SK-MEL-5 (cell line): ENCODE data around the gene ABL1. TPM values are rescaled to one million over a fixed set of nuclear protein-coding genes. Genes with fewer than 3 reads are reported as not detected.

Experiments
- DNase-seq: peaks from one replicate; pipeline ENCODE4 v3.0.0-alpha.2; 2016; ENCODE audit warnings: low read depth, low spot score
- in situ Hi-C: cut with HindIII; loops from 2 replicates; pipeline ENCODE4 v1.10.0; 2016; ENCODE audit warnings: low sequenced_read_pairs, high pct_unique_total_duplicates, low pct_unique_long_range_greater_than_20kb
- total RNA-seq: library from RNA; depleted of rRNA; stranded (reverse); fragments of >200 nt; shearing (Covaris generic); gene quantifications from 2 replicates; pipeline ENCODE4 v1.2.3, GENCODE V29; 2014

Gene ABL1
- total RNA-seq, 1 experiment from 2014 or later = 20.3 TPM

- in situ Hi-C loops = no loop called here
- peak; percentile 60 for DNase-seq
Observed at GRCh38 chr9:130820135-130820738, 14.8 kb upstream of the ABL1 start.

DNA sequence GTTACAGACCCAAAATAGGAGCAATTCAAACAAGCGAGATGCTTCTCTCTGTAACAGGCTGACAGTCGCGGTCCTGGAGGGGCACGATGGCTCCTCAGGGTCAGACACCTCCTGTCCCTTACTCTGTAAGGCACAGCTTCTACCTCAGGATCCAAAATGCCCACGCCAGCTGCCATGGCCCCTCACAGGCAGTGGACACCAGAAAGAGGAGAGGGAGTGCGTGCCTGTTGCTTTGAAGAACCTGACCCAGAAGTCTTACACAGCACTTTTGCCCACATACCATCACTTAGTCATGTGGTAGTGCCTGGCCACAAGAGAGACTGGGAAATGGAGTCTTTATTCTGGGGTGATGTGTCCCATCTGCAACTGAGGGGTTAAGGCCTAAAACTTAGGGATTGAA, 11.6 kb upstream of the ABL1 start:
- DNase-seq = no peak
- in situ Hi-C loops = no loop called here

DNA sequence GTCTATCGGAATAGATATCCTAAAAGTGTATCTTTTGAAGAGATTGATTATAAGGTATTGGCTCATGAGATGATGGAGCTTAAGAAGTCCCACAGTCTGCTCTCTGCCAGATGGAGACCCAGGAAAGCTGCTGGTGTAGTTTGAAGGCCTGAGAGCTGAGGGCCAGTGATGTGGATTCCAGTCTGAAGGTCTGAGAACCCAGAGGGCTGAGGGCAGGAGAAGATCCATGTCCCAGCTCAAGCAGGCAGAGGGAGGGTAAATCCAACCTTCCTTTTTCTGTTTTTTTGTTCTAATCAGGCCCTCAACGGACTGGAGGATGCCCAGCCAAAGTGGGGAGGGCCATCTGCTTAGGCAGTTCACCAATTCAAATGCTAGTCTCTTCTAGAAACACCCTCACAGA, 11.0 kb upstream of the ABL1 start:
- no peak for DNase-seq

GRCh38 chr9:130824643-130825350, 10.3 kb upstream of the ABL1 start:
- DNase-seq = peak; percentile 53
- in situ Hi-C loops = no loop called here

More for the DNA sequence above, 11.0 kb upstream of the ABL1 start:
- in situ Hi-C loops = no loop called here

GRCh38 chr9:130825351-130825651, 9.8 kb upstream of the ABL1 start:
- in situ Hi-C loops = no loop called here
- DNase-seq = no peak

- in situ Hi-C loops = no loop called here
- no peak for DNase-seq
Observed at GRCh38 chr9:130825809-130826208, 9.2 kb upstream of the ABL1 start.

DNA sequence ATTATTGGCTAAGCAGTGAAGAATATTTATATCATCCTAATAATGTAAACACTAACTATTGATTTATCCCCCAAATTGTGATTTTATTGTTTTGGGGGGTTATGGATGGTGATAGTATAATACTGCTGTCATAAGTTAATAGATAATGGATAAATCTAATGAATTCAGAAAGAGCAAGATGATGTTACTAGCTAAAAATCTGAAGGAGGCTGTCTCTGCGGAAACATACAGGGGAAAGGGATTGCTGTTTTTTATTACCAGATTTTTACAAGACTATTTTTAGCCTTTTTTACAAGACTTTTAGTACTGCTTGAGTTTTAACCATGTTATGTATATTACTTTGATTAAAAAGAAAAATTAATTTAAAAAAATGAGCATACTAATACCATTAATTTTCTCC, 5.3 kb upstream of the ABL1 start:
- in situ Hi-C loops = no loop called here
- DNase-seq = no peak

GRCh38 chr9:130830231-130830760, 4.8 kb upstream of the ABL1 start:
- no peak for DNase-seq
- in situ Hi-C loops = no loop called here

DNA sequence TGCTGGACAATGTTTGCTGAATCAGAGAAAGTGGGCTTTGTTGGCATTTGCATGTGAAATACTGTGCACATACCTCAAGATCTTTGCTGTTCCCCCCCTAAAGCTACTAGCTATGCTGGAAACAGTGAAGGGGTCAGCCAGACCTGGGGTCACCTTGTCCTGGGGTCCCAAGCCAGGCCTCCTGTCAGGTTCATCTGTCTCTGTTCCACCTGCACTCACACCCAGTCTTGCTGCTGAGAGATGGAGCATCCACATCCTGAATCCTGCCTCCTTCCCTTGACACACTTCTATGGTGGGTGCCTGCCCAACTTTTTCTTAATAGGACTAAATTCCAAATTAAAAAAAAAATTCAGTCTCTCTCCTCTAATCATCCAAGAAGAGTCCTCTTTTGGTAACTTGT, 4.0 kb upstream of the ABL1 start:
- no peak for DNase-seq
- in situ Hi-C loops = no loop called here

- no peak for DNase-seq
- in situ Hi-C loops = no loop called here
Observed at GRCh38 chr9:130833031-130833990, 1.7 kb upstream of the ABL1 start.

DNA sequence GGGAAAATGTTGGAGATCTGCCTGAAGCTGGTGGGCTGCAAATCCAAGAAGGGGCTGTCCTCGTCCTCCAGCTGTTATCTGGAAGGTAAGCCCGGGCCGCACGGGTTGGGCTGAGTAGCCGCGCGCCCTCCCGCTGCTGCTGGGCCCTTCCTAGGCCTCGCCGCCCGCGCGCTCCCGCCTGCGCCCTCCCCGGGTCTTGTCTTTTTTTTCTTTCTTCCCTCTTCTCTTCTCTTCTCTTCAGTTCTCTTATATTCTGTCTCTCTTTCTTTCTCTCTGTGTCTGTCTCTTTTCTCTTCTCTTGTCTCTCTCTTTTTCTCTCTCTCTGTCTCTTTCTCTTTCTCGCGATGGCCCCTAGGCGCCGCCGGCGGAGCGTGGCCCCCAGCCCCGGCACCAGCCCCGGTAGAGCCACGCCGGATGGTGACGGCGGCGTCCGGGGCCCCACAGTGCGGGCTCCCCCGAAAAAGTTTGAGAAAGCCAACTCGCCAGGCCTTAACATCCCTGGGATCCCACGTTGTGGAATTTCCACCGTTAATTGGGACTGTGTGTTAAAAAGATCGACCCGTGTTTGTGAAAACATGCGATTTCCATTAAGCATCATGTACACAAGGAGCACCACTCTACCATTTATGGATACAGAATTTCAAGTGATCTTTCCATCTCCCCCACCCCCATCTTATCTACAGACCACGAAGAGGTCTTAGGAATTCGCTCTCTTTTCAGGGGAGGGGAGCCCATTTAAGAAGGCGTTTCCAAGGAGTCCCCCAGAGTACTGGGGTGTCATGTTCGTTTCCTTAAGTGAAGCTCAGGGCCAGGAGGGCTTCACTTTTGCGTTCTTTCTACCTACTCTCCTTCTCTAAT, 616 bp downstream of the ABL1 start:
- in situ Hi-C loops = no loop called here

GRCh38 chr9:130837002-130837511, 2.0 kb downstream of the ABL1 start:
- peak; percentile 42 for DNase-seq

More for the DNA sequence above, 616 bp downstream of the ABL1 start:
- peak; percentile 37 for DNase-seq

GRCh38 chr9:130837643-130838042, 2.6 kb downstream of the ABL1 start:
- no peak for DNase-seq
- in situ Hi-C loops = no loop called here

More at GRCh38 chr9:130837002-130837511, 2.0 kb downstream of the ABL1 start:
- in situ Hi-C loops = no loop called here

GRCh38 chr9:130839132-130840111, 4.4 kb downstream of the ABL1 start:
- in situ Hi-C loops = no loop called here
- no peak for DNase-seq

DNA sequence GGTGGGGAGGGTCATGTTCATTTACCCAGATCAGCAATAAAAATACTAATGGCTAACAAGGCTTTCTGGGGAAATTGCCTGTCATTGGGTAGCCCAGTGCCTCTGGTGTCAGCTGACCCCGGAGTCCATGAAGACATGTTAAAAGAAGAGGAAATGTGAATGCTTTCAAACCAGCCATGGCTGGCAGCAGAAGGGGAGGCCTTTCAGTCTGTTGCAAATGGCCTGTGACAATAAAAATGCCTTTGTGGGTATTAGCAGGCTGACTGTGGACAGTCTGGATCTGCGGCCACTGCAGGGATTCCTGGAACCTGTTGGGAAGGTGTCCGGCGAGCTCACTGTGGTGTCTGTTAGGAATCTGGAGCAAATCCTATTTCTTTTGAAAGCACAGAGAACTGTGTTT, 7.5 kb downstream of the ABL1 start:
- no peak for DNase-seq
- in situ Hi-C loops = no loop called here
